ENCODE data around the gene SUCLA2. TPM values are rescaled to one million over a fixed set of nuclear protein-coding genes. Genes with fewer than 3 reads are reported as not detected.

The SUCLA2 gene
- total RNA-seq, 1 experiment from 2014 or later: 53.9 TPM

GRCh38 chr13:47904891-47905290 lies 96.2 kb downstream of the SUCLA2 start:
- Histone ChIP-seq H2BK20ac (ENCODE audit: low read depth, low read length, poor library complexity, severe bottlenecking) (no peak overlapping the region), H4K5ac (ENCODE audit: insufficient read length, low read depth, low read length) (no peak overlapping the region), H2AFZ (ENCODE audit: low read length) (no peak overlapping the region), H4K8ac (replicated peaks; ENCODE audit: insufficient read length, low read depth, low read length) (no peak overlapping the region), H2BK12ac (ENCODE audit: insufficient read length, low read depth, low read length) (no peak overlapping the region), H3K27me3 (ENCODE audit: insufficient read depth, low read length) (no peaks in the 10 kb centered on the region), H3K79me1 (ENCODE audit: insufficient read depth, low read depth, low read length, poor library complexity, severe bottlenecking) (no peaks in the 10 kb centered on the region), H2BK5ac (ENCODE audit: insufficient read length, low read length) (no peak overlapping the region), H3T11ph (ENCODE audit: low read length) (no peak overlapping the region), H4K20me1 (ENCODE audit: control insufficient read depth, insufficient read depth, insufficient read length) (no peaks in the 10 kb centered on the region), H3K4me1 (ENCODE audit: insufficient read depth, low read length) (no peaks in the 10 kb centered on the region), H3K4me2 (ENCODE audit: insufficient read depth, insufficient read length, low read length) (no peak overlapping the region), H3K23me2 (ENCODE audit: insufficient read length, low read depth, low read length, poor library complexity, severe bottlenecking) (no peaks in the 10 kb centered on the region), H2AK5ac (ENCODE audit: insufficient read length, low read length) (no peak overlapping the region), H3K18ac (ENCODE audit: insufficient read length, low read depth, low read length) (no peak overlapping the region), H3K27ac (ENCODE audit: insufficient read length, low read depth, low read length) (no peak overlapping the region), H3K9ac (ENCODE audit: extremely low read depth, insufficient read length, low read length) (no peak overlapping the region), H3K79me2 (ENCODE audit: insufficient read depth, low read length) (no peaks in the 10 kb centered on the region), H4K91ac (ENCODE audit: insufficient read length, low read depth, low read length) (no peak overlapping the region), H3K14ac (ENCODE audit: insufficient read depth, low read length) (no peak overlapping the region), H3K23ac (ENCODE audit: insufficient read length, low read depth, low read length) (no peak overlapping the region), H2BK15ac (ENCODE audit: low read depth, low read length) (no peak overlapping the region), H3K4ac (ENCODE audit: low read depth, low read length) (no peak overlapping the region), H3K9me3 (ENCODE audit: control insufficient read depth, low read depth, low read length) (no peaks in the 10 kb centered on the region), H2BK120ac (ENCODE audit: low read depth, low read length, poor library complexity, severe bottlenecking) (no peak overlapping the region), H3K56ac (ENCODE audit: insufficient read length, low read depth, low read length) (no peak overlapping the region)
- no peak for DNase-seq
- Mint-ChIP-seq H3K4me3 (no peak overlapping the region), H3K36me3 (ENCODE audit: insufficient read depth in 1 of 3, low read depth in 3 of 3) (peaks cover 3 to 8% (median 4%) of the 10 kb centered on the region in 3 experiments; a peak in 6 of 7 replicates), H3K4me1 (0 out of 4 replicates have a peak, but pooled peaks cover 0 to 3% of the 10 kb centered on the region in 2 experiments), H3K27me3 (ENCODE audit: low read depth) (no peaks in the 10 kb centered on the region), H3K27ac (no peak overlapping the region), H3K9me3 (peaks cover 5 to 7% of the 10 kb centered on the region in 2 experiments; a peak in 4 of 5 replicates)
- TF ChIP-seq CTCF (conservative IDR thresholded peaks at IDR 0.05): no peak
- no CpG with 5 or more reads among the region's 1 CpG for WGBS (ENCODE audit: extremely low coverage, insufficient read length, low lambda C conversion rate)

All from H9 (cell line).